Left ventricle myocardium inferior (tissue), 1 donor: ENCODE data around the gene CCNK. TPM values are rescaled to one million over a fixed set of nuclear protein-coding genes. Genes with fewer than 3 reads are reported as not detected.

Experiments used
- DNase-seq: peaks from one replicate; pipeline ENCODE4 v3.0.0-alpha.2; 2020
- H3K27ac ChIP-seq: fragments of 200-600 bp; replicated peaks from 2 replicates; pipeline ENCODE4 v1.8.0; 2021
- H3K27me3 ChIP-seq: fragments of 200-600 bp; 2 replicates; pipeline ENCODE4 v1.8.0; 2021; ENCODE audit warnings: low read depth
- H3K36me3 ChIP-seq: fragments of 200-600 bp; 2 replicates; pipeline ENCODE4 v1.8.0; 2021
- H3K4me1 ChIP-seq: fragments of 200-600 bp; 2 replicates; pipeline ENCODE4 v1.8.0; 2021
- H3K4me3 ChIP-seq: fragments of 200-600 bp; 2 replicates; pipeline ENCODE4 v1.8.0; 2021; ENCODE audit warnings: mild to moderate bottlenecking, moderate library complexity
- H3K9me3 ChIP-seq: fragments of 200-600 bp; replicated peaks from 2 replicates; pipeline ENCODE4 v1.8.0; 2021
- intact Hi-C: fragments of 100-400 bp; cut with micrococcal nuclease; formaldehyde crosslinking; loops from one replicate; pipeline ENCODE4 v1.11.0; 2022
- total RNA-seq: library from RNA; stranded (reverse); fragmentation: NEBNext Ultra II Directional; extraction: Animal tissue kit (Norgen Biotek cat#: 25700); gene quantifications from one replicate; pipeline ENCODE4 v1.2.1, GENCODE V29; 2021
- TF ChIP-seq, protein P1 (sequence below): fragments of 200-600 bp; IDR thresholded peaks from 2 replicates; pipeline ENCODE4 v1.8.0; 2021; ENCODE audit warnings: antibody characterized with exemption, mild to moderate bottlenecking, borderline replicate concordance
- donor health status: DM: no; HTN: yes; CAD: no; lungs with severe emphysema.

Gene CCNK
- total RNA-seq, 1 donor from 2014 or later = 32.2 TPM

- Histone ChIP-seq H3K36me3 (peaks cover 6% of the 10 kb centered on the region), H3K27ac (no peak overlapping the region), H3K4me3 (no peak overlapping the region), H3K9me3 (no peaks in the 10 kb centered on the region), H3K27me3 (no peaks in the 10 kb centered on the region), H3K4me1 (peaks cover 61% of the 10 kb centered on the region)
- DNase-seq = peak; percentile 13
- TF ChIP-seq, protein P1, sequence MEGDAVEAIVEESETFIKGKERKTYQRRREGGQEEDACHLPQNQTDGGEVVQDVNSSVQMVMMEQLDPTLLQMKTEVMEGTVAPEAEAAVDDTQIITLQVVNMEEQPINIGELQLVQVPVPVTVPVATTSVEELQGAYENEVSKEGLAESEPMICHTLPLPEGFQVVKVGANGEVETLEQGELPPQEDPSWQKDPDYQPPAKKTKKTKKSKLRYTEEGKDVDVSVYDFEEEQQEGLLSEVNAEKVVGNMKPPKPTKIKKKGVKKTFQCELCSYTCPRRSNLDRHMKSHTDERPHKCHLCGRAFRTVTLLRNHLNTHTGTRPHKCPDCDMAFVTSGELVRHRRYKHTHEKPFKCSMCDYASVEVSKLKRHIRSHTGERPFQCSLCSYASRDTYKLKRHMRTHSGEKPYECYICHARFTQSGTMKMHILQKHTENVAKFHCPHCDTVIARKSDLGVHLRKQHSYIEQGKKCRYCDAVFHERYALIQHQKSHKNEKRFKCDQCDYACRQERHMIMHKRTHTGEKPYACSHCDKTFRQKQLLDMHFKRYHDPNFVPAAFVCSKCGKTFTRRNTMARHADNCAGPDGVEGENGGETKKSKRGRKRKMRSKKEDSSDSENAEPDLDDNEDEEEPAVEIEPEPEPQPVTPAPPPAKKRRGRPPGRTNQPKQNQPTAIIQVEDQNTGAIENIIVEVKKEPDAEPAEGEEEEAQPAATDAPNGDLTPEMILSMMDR = no peak
- intact Hi-C loops = no loop called here
These were observed 40.2 kb downstream of the CCNK start for GRCh38 chr14:99521176-99522024.

DNA sequence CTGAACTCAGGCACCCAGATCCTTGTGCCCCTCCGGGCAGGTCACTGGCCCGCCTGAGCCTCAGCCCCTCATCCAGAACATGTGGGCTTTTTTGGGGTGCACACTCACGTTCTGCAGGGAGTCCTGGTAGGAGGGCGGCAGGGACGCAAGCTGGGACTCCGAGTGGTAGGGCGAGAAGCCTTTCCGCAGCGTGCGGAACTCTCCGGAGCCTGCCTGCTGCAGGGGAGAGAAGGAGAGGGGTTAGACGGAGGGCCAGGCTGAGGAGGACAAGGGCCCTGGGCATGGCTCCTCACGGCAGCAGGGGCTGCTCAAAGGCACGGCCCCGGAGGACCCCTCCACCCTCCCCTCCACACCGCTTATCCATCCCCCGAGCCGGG is 40.8 kb downstream of the CCNK start:
- Histone ChIP-seq H3K4me1 (peaks cover 67% of the 10 kb centered on the region), H3K27me3 (no peaks in the 10 kb centered on the region), H3K27ac (peak overlapping the region; percentile 85), H3K9me3 (no peaks in the 10 kb centered on the region), H3K4me3 (no peak overlapping the region), H3K36me3 (peaks cover 6% of the 10 kb centered on the region)
- TF ChIP-seq, protein P1 = no peak
- intact Hi-C loops = no loop called here
- peak; percentile 7 for DNase-seq

- intact Hi-C loops = no loop called here
- DNase-seq = peak; percentile 34
- Histone ChIP-seq H3K4me3 (no peak overlapping the region), H3K27me3 (no peaks in the 10 kb centered on the region), H3K4me1 (peaks cover 69% of the 10 kb centered on the region), H3K36me3 (peaks cover 6% of the 10 kb centered on the region), H3K9me3 (no peaks in the 10 kb centered on the region), H3K27ac (peak overlapping the region; percentile 85)
- TF ChIP-seq, protein P1 = no peak
These were observed 41.3 kb downstream of the CCNK start for GRCh38 chr14:99522457-99522891.

DNA sequence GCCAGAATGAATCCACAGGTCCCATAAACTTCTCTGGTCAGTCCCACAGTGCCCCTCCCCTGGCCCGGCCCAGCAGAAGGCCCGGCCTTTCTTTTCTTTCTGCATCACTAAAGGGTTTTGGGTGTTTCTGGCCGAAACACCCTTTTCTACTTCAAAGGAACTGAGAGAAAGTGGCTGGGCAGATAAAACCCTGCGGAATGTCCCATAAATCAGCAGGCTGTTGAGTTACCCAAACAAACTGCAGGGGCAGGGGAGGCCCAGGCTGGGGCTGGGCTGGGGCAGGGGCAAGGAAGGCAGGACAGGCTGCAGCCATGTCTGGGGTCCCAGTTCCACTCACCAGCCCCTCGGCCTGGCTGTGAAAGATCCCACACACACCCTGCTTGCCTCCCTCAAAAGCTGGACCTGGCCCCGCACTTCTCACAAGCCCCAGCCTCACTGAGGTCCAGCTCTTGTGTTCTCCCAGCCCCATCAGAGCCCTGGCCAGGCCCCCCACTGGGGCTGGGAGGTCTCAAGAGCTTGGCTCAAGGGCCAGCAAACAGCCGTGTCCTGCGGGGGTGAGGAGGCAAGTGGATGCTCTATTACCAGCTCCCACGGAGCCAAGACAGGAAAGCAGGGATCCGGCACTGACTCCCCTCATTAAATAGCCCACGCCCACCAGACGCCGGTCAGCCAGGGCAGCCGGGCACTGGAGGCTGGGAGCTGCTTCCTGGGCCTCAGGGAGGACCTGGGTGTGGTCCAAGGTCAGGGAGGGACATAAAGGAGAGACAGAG is 41.9 kb downstream of the CCNK start:
- H3K4me1 ChIP-seq = peaks cover 66% of the 10 kb centered on the region
- no peak overlapping the region for H3K4me3 ChIP-seq
- TF ChIP-seq, protein P1 = no peak
- H3K9me3 ChIP-seq = no peaks in the 10 kb centered on the region
- DNase-seq = peak; percentile 15
- H3K27ac ChIP-seq = peak overlapping the region; percentile 85
- no peaks in the 10 kb centered on the region for H3K27me3 ChIP-seq
- peaks cover 6% of the 10 kb centered on the region for H3K36me3 ChIP-seq
- intact Hi-C loops = no loop called here

GRCh38 chr14:99523704-99524055 is 42.5 kb downstream of the CCNK start:
- intact Hi-C loops = no loop called here
- Histone ChIP-seq H3K36me3 (peaks cover 6% of the 10 kb centered on the region), H3K4me3 (no peak overlapping the region), H3K27me3 (no peaks in the 10 kb centered on the region), H3K27ac (peak overlapping the region; percentile 85), H3K9me3 (no peaks in the 10 kb centered on the region), H3K4me1 (peaks cover 61% of the 10 kb centered on the region)
- TF ChIP-seq, protein P1 = no peak
- DNase-seq = peak; percentile 7
